Stimulated activated CD8-positive, alpha-beta memory T cell treated with anti-CD3 and anti-CD28 coated beads, Interleukin-7, amount 100 ng/mL, for 1 hour (primary cell): ENCODE measurements around the gene OR5B17.
"Not testable (repeated sequence)": the region's sequence is repeated elsewhere in the genome, so short reads cannot be mapped to it uniquely, and the experiment has no call there.

ENCODE experiments used
- DNase-seq, 2 donors: peaks; one replicate each; pipeline ENCODE4 v3.0.0-alpha.2; 2020; ENCODE audit warnings: low read depth in 2 of 2

The OR5B17 gene

DNA sequence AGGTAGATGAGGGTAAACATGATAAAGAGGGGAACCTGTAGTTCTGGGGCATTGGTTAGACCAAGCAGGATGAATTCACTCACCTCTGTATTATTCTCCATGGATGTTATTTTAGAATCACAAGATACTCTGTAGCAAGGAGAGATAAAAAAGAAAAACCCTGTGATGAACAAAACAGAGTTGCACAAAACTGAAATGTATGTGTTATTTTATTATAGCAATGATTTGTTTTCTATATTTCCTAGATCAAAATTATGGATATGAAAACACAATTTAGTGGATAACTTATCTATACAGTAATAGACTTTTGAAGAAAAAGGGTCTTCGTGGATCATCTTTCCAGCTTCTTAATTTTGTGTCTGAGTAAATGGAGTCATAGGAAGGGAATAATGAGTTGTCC is at the start of gene OR5B17:
TSS of gene OR5B17 (minus strand) at position 101 of the 400 bp plus-strand sequence. CDS start at position 101, 0 bp downstream.
- DNase-seq = no peak

DNA sequence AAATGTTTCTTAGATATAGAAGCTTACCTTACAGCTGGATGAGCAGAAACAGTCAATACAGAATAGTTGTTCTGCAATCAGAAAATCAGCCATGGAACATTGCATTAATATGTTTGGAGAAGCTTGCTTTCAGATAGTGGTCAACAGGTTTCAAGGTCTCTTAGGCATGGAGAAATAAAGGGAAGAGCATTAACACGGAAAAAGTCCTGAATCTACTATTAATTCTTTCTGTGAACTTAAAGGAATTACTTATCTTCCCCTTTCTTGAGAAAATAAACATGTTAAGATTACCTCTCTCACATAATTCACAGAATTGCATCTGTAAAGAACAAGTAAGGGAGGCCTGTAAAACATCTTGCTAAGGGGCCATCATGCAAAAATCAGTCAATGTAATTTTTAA is 47.9 kb upstream of the OR5B17 start, which contains the start of gene OR5B3:
TSS of gene OR5B3 (minus strand) at position 101 of the 400 bp plus-strand sequence. CDS start 3,465 bp downstream, outside the sequence.
- DNase-seq = no peak

DNA sequence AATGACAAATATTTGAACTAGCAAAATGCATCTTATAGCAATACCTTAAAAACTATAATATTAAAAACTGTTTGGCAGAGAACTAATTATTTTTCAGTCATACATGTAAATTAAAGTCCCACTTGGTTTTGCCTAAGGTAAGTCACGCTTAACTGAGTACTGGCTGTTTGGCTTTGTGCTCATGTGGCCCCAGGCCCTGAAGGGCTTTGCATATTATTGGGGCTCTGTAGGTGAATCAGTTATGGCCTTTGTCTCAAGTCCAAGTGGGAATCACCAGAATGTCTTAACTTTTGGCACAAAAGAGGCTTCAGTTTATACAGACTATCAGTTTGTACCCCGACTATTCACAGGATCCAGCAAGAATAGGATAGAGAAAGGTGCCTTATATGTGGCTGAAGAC is 40.8 kb upstream of the OR5B17 start:
- not testable (repeated sequence) for DNase-seq

DNA sequence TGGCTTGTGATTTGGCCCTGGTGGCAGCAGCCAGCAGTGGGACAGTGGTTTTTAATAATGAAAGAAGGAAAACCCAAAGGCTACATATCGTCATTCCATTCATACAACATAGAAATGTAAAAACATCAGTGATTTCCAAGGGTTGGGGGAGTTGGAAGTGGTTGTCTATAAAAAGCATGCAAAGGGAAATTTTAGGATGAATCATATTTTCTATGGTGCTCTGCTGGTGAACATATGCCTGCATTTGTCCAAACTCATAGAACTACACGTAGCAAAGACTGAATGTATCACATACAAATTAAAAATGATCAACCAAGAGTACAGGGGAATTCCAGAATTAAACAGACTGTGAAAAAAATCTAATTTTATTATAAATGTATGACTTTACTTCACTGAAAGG is 36.7 kb upstream of the OR5B17 start:
- DNase-seq = no peak

DNA sequence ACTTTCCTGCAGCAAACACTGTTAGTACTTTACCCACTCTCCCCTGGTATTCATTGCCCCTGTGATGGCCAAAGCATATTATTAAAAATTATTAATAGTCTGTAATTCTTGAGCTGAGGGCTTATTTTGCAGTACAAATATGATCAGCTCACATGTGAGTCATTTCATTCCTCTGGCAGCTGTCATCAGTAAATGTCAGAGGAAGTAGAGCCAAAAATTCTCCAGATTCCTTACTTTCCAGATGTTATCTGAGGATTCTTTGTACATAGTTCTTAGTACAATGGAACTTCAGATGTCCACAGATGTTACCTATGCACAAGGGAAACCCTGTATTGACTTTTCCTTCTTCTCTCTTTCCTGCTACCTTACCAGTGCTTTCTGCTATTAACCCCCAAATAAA is 35.3 kb upstream of the OR5B17 start:
- no peak for DNase-seq

DNA sequence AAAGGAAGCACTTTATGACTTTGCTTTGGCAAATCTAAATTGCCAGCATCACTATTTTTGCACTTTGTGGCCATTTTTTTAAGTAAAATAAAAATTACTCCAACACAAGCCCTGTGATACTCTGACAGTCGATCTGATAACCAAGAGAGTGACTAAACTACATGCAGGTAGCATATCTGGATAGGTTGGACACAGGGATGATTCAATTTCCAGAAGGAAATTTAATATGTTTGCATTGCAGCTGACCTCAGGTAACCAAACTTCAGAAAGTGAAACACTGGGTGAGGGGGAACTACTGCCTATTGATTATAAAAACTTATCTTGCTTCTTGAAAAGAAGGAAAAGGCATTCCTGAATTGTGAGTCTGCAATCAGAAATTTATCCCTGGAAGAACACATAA is 33.9 kb upstream of the OR5B17 start:
- no peak for DNase-seq

DNA sequence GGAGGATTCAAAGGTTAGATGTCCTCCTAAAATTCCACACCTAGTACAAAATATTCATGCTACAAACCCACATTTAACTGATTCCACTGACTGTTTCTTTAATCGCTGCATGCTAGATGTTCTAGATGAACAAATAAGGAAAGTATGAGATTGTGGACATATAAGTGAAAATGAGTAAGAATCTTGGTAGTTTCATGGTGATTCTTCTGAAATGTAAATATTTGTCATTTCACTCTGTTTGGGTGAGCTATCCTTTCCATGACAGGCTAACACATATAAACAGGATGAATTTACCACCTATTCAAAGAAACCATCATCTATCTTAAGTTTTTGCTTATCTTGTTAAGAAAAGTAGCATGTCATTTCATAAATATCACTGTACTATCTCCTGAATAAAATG is 33.0 kb upstream of the OR5B17 start:
- DNase-seq = no peak

DNA sequence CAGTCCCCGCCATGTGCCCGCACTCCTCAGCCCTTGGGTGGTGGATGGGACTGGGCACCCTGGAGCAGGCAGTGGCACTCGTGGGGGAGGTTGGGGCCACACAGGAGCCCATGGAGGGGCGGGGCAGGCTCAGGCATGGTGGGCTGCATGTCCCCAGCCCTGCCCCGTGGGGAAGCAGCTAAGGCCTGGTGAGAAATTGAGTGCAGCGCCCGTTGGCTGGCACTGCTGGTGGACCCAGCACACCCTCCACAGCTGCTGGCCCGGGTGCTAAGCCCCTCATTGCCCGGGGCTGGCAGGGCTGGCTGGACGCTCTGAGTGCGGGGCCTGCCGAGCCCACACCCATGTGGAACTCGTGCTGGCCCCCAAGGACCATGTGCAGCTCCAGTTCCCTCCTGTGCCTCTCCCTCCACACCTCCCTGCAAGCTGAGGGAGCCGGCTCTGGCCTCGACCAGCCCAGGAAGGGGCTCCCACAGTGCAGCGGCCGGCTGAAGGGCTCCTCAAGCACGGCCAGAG is 31.7 kb upstream of the OR5B17 start:
- DNase-seq = no peak

DNA sequence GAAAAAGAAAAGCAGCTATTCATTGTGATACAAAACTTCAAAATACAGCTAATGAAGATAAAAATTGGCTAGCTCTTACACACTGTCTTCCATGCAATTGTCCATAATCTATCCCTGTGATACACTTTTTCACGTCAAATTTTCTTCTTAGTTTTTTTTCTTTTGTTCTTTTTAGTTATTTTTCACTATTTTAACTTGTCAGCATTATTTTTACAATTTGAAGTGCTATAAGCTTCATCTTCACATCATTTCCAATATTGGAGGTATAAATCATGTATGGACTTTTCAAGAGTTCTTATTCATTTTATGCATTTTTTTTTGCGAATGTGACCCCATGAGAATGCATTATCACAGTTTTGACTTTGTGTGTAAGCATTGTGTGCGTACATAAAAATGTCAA is 4.1 kb downstream of the OR5B17 start:
- DNase-seq = no peak

DNA sequence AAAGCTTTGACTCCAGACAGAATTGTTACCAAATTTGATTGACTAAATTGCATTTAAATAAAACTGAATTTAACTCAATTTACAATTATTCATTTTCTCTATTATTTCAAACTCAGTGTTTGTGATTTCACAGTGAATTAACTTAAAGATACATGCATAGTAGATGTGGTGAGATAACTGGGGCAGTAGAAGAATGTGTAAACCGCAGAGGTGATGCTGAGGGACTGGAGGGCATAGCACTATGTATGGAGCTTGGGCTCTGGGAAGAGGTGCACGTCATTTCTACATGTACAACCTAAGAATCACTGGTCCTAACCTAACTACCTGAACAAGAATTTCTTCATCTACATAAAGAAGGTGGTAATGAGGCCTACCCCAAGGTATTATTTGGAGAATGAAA is 13.7 kb downstream of the OR5B17 start:
- DNase-seq = no peak

DNA sequence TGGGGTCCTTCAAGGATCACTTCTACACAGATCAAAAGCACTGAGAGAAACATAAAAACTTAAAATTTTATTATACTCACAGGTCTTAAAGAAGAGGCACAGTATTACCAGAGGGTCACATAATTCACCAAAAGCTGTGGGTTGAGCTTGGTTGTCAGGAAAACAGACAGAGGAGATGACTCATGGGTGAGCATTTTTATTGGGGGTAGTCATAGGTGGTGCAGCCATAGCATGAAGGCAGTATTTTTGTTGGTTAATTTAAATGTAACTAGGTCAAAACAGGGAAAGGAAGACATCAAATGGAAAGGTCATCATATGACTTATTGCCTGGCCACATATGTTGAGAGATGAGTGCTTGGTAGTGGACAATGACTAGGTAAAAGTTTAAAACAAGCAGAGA is 24.2 kb downstream of the OR5B17 start:
- DNase-seq = no peak

DNA sequence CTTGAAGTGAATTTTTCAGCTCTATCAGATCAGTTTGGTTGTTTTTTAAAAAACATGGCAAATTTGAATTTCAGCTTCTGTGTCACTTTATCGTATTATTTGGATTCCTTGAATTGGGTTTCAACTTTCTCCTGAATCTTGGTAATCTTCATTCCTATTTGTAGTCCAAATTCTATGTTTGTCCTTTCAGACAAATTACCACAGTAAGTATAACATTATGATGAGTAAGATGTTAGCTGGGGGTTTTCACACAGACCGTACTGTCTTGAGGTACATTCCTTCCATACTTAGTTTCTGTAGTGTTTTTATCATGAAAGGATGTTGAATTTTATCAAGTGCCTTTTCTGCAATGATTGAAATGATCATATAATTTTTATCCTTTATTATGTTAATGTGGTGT is 28.0 kb downstream of the OR5B17 start:
- no peak for DNase-seq

DNA sequence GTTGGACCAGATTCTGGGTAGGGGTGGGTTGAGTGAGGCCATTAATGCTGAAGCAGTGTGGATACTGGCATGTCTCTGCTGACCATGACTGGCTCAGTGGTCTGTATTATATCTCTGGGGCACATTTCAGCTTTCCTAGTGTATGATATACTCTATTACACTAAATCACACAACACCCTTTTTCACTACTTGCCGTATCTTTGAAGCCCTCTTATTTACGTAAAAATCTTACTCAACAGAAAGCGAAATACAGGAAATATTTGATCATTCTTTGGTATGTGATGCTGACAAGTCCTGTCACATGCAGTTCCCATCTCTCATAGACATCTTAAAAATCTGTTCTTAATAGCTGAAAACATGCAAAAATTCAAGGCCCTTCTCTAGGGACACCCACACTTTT is 40.3 kb downstream of the OR5B17 start:
- no peak for DNase-seq

DNA sequence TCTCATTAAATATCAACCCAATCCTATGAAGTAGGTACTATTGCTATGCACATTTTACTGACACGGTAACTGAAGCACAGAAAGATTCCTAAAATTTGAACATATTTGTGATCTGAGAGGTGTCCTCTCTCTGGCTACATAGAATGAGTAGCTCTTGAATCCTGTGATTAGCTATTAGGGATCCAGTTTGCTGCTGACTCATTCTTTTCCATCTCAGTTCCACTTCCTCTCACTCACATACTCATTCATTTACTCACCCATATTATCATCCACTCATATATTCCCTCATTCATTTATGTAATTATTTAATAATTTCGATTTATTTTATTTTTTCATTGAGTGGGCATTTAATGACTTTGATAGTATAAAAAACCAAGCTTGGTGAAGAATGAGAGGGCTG is 42.7 kb downstream of the OR5B17 start:
- no peak for DNase-seq
